ENCODE data around the gene TMEM184A. TPM values are rescaled to one million over a fixed set of nuclear protein-coding genes. Genes with fewer than 3 reads are reported as not detected.
A peak's percentile ranks its signal among the peaks of the same experiment; 100 is the strongest.
"Not testable (repeated sequence)": the region's sequence is repeated elsewhere in the genome, so short reads cannot be mapped to it uniquely, and the experiment has no call there.

The TMEM184A gene
- total RNA-seq, 1 experiment from 2014 or later: 16.5 TPM

DNA sequence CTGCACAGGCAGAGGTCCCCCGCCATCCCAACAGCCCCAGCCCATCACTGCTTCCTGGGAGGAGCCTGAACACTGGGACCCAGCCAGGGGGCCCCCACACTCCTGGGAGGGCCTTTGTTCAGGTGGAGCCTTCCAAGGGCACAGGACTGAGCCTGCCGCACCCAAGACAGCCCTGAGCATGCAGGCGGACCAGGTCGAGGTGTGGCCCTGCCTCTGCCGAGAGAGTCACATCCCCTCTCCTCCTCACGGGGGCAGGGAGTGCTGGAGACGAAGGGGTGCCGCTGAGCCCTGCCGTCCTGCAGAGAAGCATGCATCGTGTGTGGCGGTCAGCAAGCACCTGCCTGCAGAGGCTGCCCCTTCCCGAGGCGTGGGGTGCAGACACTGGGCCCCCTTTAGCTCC lies 32.8 kb downstream of the TMEM184A start:
- no TSS peak for BruUV-seq (replicated peaks)
- Mint-ChIP-seq H3K9me3 (ENCODE audit: unreplicated experiment) (no peaks in the 10 kb centered on the region), H3K36me3 (ENCODE audit: insufficient read depth, unreplicated experiment) (peaks cover 6% of the 10 kb centered on the region), H3K27ac (ENCODE audit: unreplicated experiment) (no peak overlapping the region), H3K4me1 (ENCODE audit: low read depth, unreplicated experiment) (peaks cover 8% of the 10 kb centered on the region), H3K27me3 (ENCODE audit: insufficient read depth, unreplicated experiment) (no peaks in the 10 kb centered on the region), H3K4me3 (ENCODE audit: unreplicated experiment) (no peak overlapping the region)
- H3K4me3 ChIP-seq (ENCODE audit: low read depth, low read length): no peak overlapping the region
- ChIA-PET CTCF (no interaction called here), POLR2A (no interaction called here)
- H3K9me3 ChIP-seq: no peaks in the 10 kb centered on the region; the same call in 1 of the 2 replicates
- peak in 1 of 2 experiments; percentile 39 for DNase-seq
- peaks cover 18% of the 10 kb centered on the region for H3K4me1 ChIP-seq
- intact Hi-C loops (cut with micrococcal nuclease; ENCODE audit: unreplicated experiment): no loop called here
- no peaks in the 10 kb centered on the region for H3K27me3 ChIP-seq (replicated peaks; ENCODE audit: control insufficient read depth, insufficient read depth, low read length)
- TF ChIP-seq, protein P1, sequence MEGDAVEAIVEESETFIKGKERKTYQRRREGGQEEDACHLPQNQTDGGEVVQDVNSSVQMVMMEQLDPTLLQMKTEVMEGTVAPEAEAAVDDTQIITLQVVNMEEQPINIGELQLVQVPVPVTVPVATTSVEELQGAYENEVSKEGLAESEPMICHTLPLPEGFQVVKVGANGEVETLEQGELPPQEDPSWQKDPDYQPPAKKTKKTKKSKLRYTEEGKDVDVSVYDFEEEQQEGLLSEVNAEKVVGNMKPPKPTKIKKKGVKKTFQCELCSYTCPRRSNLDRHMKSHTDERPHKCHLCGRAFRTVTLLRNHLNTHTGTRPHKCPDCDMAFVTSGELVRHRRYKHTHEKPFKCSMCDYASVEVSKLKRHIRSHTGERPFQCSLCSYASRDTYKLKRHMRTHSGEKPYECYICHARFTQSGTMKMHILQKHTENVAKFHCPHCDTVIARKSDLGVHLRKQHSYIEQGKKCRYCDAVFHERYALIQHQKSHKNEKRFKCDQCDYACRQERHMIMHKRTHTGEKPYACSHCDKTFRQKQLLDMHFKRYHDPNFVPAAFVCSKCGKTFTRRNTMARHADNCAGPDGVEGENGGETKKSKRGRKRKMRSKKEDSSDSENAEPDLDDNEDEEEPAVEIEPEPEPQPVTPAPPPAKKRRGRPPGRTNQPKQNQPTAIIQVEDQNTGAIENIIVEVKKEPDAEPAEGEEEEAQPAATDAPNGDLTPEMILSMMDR (IDR thresholded peaks at IDR 0.05; ENCODE audit: insufficient read depth in 1 of 2, low read depth in 1 of 2, low read length in 1 of 2, severe bottlenecking in 1 of 2, unreplicated experiment in 1 of 2): no peak
- no peaks in the 10 kb centered on the region for H3K36me3 ChIP-seq (ENCODE audit: control insufficient read depth, insufficient read depth, low read length)

DNA sequence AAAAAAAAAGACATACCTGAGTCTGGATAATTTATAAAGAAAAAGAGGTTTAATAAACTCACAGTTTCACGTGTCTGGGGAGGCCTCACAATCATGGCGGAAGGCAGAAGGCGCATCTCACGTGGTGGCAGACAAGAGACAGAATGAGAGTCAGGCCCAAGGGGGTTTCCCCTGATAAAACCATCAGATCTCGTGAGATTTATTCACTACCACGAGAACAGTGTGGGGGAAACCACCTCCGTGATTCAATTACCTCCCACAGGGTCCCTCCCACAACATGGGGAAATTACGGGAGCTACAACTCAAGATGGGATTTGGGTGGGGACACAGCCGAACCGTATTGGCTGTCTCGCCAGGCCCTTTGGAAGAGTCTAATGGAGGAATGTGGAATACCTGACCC lies 34.5 kb downstream of the TMEM184A start:
- H3K9me3 ChIP-seq: no peaks in the 10 kb centered on the region; the same call in 1 of the 2 replicates
- POLR2A ChIA-PET: no interaction called here
- Mint-ChIP-seq H3K9me3 (ENCODE audit: unreplicated experiment) (no peaks in the 10 kb centered on the region), H3K36me3 (ENCODE audit: insufficient read depth, unreplicated experiment) (peaks cover 6% of the 10 kb centered on the region), H3K27ac (ENCODE audit: unreplicated experiment) (peak overlapping the region; percentile 12), H3K27me3 (ENCODE audit: insufficient read depth, unreplicated experiment) (no peaks in the 10 kb centered on the region), H3K4me3 (ENCODE audit: unreplicated experiment) (no peak overlapping the region), H3K4me1 (ENCODE audit: low read depth, unreplicated experiment) (peaks cover 8% of the 10 kb centered on the region)
- TF ChIP-seq, protein P1 (IDR thresholded peaks at IDR 0.05; ENCODE audit: insufficient read depth in 1 of 2, low read depth in 1 of 2, low read length in 1 of 2, severe bottlenecking in 1 of 2, unreplicated experiment in 1 of 2): no peak
- H3K27me3 ChIP-seq (replicated peaks; ENCODE audit: control insufficient read depth, insufficient read depth, low read length): no peaks in the 10 kb centered on the region
- BruUV-seq (replicated peaks): no TSS peak
- peaks cover 18% of the 10 kb centered on the region for H3K4me1 ChIP-seq
- DNase-seq: no peak
- intact Hi-C loops (cut with micrococcal nuclease; ENCODE audit: unreplicated experiment): no loop called here
- no peak overlapping the region for H3K4me3 ChIP-seq (ENCODE audit: low read depth, low read length)
- CTCF ChIA-PET: no interaction called here
- no peaks in the 10 kb centered on the region for H3K36me3 ChIP-seq (ENCODE audit: control insufficient read depth, insufficient read depth, low read length)

DNA sequence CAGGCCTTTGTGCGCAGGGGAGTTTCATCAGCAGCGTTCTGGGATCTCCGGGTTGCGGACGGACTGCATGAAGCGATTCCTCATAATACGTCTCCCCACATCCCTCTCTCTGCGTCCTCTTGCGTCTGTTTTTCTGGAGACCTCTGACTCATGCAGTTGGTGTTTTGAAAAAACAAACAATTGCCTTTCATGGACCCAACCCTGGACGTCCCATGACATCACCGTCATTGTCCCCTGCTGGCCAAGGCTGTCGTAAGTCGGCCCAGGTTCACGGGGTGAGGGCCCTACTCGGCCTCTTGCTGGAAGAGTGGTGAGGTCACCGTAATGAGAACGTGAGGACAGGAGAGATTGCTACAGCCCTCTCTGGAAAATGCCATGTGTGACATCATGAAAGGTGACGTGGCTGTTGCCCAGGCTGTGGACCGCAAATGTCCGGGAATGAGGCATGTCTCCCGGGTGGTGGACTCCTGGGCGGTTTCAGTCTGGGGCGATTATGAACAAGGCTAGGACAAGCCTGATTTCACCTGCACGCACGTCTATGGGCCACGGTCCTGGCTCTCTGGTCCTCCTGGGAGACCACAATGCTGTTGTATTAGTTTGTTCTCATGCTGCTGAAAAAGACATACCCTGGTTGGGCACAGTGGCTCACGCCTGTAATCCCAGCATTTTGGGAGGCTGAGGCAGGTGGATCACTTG lies 35.3 kb downstream of the TMEM184A start:
- ChIA-PET CTCF (no interaction called here), POLR2A (no interaction called here)
- no TSS peak for BruUV-seq (replicated peaks)
- Histone ChIP-seq H3K27me3 (replicated peaks; ENCODE audit: control insufficient read depth, insufficient read depth, low read length) (no peaks in the 10 kb centered on the region), H3K4me1 (peaks cover 18% of the 10 kb centered on the region), H3K9me3 (no peaks in the 10 kb centered on the region; the same call in 1 of the 2 replicates), H3K36me3 (ENCODE audit: control insufficient read depth, insufficient read depth, low read length) (no peaks in the 10 kb centered on the region), H3K4me3 (ENCODE audit: low read depth, low read length) (no peak overlapping the region)
- Mint-ChIP-seq H3K27me3 (ENCODE audit: insufficient read depth, unreplicated experiment) (no peaks in the 10 kb centered on the region), H3K27ac (ENCODE audit: unreplicated experiment) (peak overlapping the region; percentile 78), H3K9me3 (ENCODE audit: unreplicated experiment) (no peaks in the 10 kb centered on the region), H3K4me1 (ENCODE audit: low read depth, unreplicated experiment) (peaks cover 8% of the 10 kb centered on the region), H3K36me3 (ENCODE audit: insufficient read depth, unreplicated experiment) (peaks cover 7% of the 10 kb centered on the region), H3K4me3 (ENCODE audit: unreplicated experiment) (no peak overlapping the region)
- intact Hi-C loops (cut with micrococcal nuclease; ENCODE audit: unreplicated experiment): no loop called here
- TF ChIP-seq, protein P1 (IDR thresholded peaks at IDR 0.05; ENCODE audit: insufficient read depth in 1 of 2, low read depth in 1 of 2, low read length in 1 of 2, severe bottlenecking in 1 of 2, unreplicated experiment in 1 of 2): no peak
- peak; percentile 80 for DNase-seq

DNA sequence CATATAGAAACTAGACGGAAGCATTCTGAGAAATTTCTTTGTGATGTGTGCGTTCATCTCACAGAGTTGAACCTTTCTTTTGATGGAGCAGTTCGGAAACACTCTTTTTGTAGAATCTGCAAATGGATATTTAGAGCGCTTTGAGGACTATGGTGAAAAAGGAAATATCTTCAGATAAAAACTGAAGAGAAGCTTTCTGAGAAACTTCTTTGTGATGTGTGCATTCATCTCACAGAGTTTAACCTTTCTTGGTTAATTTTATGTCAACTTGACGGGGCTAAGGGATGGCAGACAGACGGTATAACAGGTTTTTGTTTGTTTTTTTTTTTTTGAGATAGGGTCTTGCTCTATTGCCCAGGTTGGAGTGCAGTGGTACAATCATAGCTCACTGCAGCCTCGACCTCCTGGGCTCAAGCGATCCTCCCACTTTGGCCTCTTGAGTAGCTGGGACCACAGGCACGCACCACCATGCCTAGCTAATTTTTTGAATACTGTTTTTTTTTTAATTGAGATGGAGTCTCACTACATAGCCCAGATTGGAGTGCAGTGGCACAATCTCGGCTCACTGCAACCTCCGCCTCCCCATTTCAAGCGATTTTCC lies 36.6 kb downstream of the TMEM184A start:
- DNase-seq; H3K4me3 Mint-ChIP-seq (ENCODE audit: unreplicated experiment); BruUV-seq (replicated peaks); H3K36me3 ChIP-seq (ENCODE audit: control insufficient read depth, insufficient read depth, low read length); H3K27me3 Mint-ChIP-seq (ENCODE audit: insufficient read depth, unreplicated experiment); H3K9me3 ChIP-seq; intact Hi-C loops (cut with micrococcal nuclease; ENCODE audit: unreplicated experiment); H3K9me3 Mint-ChIP-seq (ENCODE audit: unreplicated experiment); H3K4me1 Mint-ChIP-seq (ENCODE audit: low read depth, unreplicated experiment); H3K4me3 ChIP-seq (ENCODE audit: low read depth, low read length); H3K27me3 ChIP-seq (replicated peaks; ENCODE audit: control insufficient read depth, insufficient read depth, low read length): not testable (repeated sequence)
- ChIA-PET POLR2A (interaction anchor here (0.7 kb wide), 1 partner anchor 838 kb away, joined by 4 read pairs; no protein-coding TSS in a partner anchor), CTCF (interaction anchor here (0.8 kb wide), 1 partner anchor 36 kb away, joined by 3 read pairs; no protein-coding TSS in a partner anchor)
- H3K36me3 Mint-ChIP-seq (ENCODE audit: insufficient read depth, unreplicated experiment): peaks cover 12% of the 10 kb centered on the region
- peaks cover 18% of the 10 kb centered on the region for H3K4me1 ChIP-seq
- H3K27ac Mint-ChIP-seq (ENCODE audit: unreplicated experiment): peak overlapping the region; percentile 24

Data from Caco-2 (cell line).